Nephron progenitor cell (in vitro differentiated cells): ENCODE data around the gene PRKCQ.

ENCODE experiments used
- DNase-seq: peaks from one replicate; pipeline ENCODE4 v3.0.0; 2021
- H3K27ac Mint-ChIP-seq: 2 replicates; pipeline ENCODE4 v1.8.0; 2021; ENCODE audit warnings: mild to moderate bottlenecking, moderate library complexity, mixed read lengths
- H3K27me3 Mint-ChIP-seq: 2 replicates; pipeline ENCODE4 v1.8.0; 2021; ENCODE audit warnings: mild to moderate bottlenecking, low read depth, mixed read lengths; ENCODE audit not compliant: poor library complexity
- H3K36me3 Mint-ChIP-seq: 2 replicates; pipeline ENCODE4 v1.8.0; 2021; ENCODE audit warnings: low read depth, mixed read lengths
- H3K4me1 Mint-ChIP-seq: 2 replicates; pipeline ENCODE4 v1.8.0; 2021; ENCODE audit warnings: mixed read lengths
- H3K4me3 Mint-ChIP-seq: 2 replicates; pipeline ENCODE4 v1.8.0; 2021; ENCODE audit warnings: mild to moderate bottlenecking, moderate library complexity, mixed read lengths
- H3K9me3 Mint-ChIP-seq: 2 replicates; pipeline ENCODE4 v1.8.0; 2021; ENCODE audit warnings: mild to moderate bottlenecking, moderate library complexity, mixed read lengths
- CTCF ChIP-seq: fragments of 200-600 bp; sonication (generic); IDR thresholded peaks from 2 replicates; pipeline ENCODE4 v1.5.0; 2021; ENCODE audit warnings: antibody characterized with exemption

The PRKCQ gene

DNA sequence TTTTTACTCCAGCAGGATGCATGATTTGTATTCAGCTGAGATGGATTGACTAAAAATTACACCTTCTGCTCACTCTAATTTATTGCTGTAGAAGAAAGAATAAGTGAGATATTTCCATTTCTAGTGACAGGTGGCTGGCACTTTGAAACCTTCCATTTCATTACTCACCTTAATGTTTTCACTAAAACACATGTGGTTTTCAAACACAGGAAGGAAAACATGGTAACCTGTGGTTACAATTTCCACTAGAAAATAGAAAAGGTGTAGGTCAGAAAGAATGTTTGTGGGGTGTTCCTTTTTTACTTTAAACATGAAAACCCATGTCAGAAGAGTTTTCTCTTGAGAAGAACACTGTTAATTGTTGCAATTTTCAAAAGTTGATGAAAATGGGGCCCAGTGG is 12.0 kb upstream of the PRKCQ start:
- DNase-seq = no peak
- H3K9me3 Mint-ChIP-seq = no peaks in the 10 kb centered on the region
- H3K27me3 Mint-ChIP-seq = peaks cover 5% of the 10 kb centered on the region
- peaks cover 9% of the 10 kb centered on the region for H3K36me3 Mint-ChIP-seq
- no peak overlapping the region for H3K27ac Mint-ChIP-seq
- no peaks in the 10 kb centered on the region for H3K4me1 Mint-ChIP-seq
- H3K4me3 Mint-ChIP-seq = no peak overlapping the region
- TF ChIP-seq CTCF = no peak

DNA sequence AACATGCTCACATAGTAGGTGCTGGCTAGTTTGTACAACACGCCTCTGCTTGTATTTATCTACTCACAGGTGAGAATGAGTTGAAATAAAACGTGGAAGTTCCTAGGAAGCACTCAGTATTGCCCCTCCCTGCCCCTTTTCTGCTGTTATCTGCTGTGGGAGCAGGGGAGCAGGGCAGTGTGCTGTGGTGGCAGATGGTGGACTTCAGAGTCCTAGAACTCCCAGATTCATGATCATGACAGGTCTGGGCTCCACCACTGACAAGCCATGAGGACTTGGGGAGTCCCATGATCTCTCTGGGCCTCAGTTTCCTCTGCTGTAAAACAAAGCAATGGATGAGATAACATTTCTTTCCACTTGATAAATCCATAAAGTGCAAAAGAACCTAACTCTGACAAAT is 11.6 kb upstream of the PRKCQ start:
- no peak for TF ChIP-seq CTCF
- no peak for DNase-seq
- H3K4me1 Mint-ChIP-seq = no peaks in the 10 kb centered on the region

DNA sequence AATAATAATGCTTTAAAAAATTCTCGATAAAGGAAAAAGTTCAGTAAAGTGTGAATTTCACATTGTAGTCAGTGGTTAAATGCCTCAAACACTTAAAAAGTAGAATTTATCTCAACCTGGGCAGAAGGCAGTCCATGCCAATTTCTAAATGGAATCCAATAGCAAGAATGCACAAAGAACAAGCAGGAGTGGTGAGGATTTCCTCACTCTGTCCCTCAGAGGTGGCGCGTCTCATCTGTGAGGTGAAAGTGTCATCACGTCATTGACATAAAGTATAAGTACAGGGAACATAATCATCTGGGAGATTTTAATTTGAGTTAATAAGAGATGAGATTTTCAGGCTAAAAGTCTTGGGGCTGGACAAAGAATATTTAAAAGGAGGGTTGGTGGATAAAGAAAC is 10.0 kb upstream of the PRKCQ start:
- H3K27me3 Mint-ChIP-seq = peaks cover 5% of the 10 kb centered on the region
- peaks cover 19% of the 10 kb centered on the region for H3K36me3 Mint-ChIP-seq
- no peak overlapping the region for H3K4me3 Mint-ChIP-seq
- no peak for DNase-seq
- H3K4me1 Mint-ChIP-seq = no peaks in the 10 kb centered on the region
- no peak overlapping the region for H3K27ac Mint-ChIP-seq
- TF ChIP-seq CTCF = no peak
- no peaks in the 10 kb centered on the region for H3K9me3 Mint-ChIP-seq

More for the DNA sequence above, 11.6 kb upstream of the PRKCQ start:
- Mint-ChIP-seq H3K9me3 (no peaks in the 10 kb centered on the region), H3K27ac (no peak overlapping the region), H3K36me3 (peaks cover 9% of the 10 kb centered on the region), H3K4me3 (no peak overlapping the region), H3K27me3 (peaks cover 5% of the 10 kb centered on the region)

DNA sequence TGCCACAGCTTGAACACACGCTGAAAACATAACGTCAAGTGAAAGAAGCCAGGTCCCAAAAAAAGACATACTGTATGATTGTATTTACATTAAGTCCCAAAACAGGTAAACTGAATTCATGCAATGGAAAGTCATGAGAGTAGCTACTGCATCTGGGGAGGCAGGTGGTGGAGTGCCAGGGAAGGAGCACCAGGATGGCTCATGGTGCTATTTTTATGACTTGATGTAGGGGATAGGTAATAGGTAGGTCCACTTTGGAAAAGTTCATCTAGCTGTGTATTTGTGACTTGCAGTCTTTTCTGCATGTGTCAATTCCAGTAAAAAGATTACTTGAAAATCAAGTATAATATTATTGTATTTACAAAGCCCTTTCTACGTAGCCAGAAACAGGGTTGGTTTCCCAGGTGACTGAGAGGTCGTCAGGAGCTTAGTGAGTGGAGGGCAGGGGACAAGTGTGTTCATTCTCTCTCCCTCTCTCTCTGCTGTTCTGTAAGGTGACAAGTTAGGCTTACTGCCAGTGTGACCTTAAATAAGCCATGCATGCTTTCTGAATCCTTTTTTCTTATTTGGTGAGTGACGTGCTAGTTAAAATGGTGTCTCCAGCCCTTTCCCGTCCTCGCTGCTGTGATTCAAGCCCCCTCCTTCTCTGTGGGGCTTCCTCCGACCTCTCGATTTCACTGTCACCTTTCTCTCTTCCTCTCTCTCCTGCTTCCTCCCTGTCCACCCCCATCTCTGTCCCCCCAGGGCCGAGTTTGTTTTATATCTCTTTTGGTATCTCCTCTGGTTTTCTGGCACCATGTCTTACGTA is 9.4 kb upstream of the PRKCQ start:
- H3K36me3 Mint-ChIP-seq = peaks cover 25% of the 10 kb centered on the region
- peaks cover 5% of the 10 kb centered on the region for H3K27me3 Mint-ChIP-seq
- H3K4me1 Mint-ChIP-seq = no peaks in the 10 kb centered on the region
- DNase-seq = no peak
- H3K4me3 Mint-ChIP-seq = no peak overlapping the region
- no peak overlapping the region for H3K27ac Mint-ChIP-seq
- TF ChIP-seq CTCF = no peak
- no peaks in the 10 kb centered on the region for H3K9me3 Mint-ChIP-seq

DNA sequence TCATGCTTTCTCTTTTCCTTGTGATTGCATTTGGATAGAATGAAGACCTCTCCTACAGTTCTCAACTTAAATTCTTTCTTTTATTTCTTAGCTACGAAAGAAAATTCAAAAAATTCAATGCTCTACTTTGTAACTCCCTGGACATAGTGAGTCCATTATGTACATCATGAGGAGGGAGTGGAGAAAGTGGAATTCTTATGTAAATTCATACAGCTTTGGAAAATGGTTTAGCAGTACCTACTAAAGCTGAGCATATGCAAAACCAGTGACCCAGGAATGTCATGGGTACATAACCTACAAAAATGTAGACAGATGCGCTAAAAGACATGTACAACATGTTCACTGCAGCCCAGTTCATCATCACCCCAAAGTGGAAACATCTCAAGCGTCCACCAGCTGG is 8.8 kb upstream of the PRKCQ start:
- H3K27me3 Mint-ChIP-seq = peaks cover 5% of the 10 kb centered on the region
- no peaks in the 10 kb centered on the region for H3K9me3 Mint-ChIP-seq
- H3K27ac Mint-ChIP-seq = no peak overlapping the region
- H3K4me1 Mint-ChIP-seq = no peaks in the 10 kb centered on the region
- no peak for DNase-seq
- TF ChIP-seq CTCF = no peak
- H3K36me3 Mint-ChIP-seq = peaks cover 31% of the 10 kb centered on the region
- no peak overlapping the region for H3K4me3 Mint-ChIP-seq

DNA sequence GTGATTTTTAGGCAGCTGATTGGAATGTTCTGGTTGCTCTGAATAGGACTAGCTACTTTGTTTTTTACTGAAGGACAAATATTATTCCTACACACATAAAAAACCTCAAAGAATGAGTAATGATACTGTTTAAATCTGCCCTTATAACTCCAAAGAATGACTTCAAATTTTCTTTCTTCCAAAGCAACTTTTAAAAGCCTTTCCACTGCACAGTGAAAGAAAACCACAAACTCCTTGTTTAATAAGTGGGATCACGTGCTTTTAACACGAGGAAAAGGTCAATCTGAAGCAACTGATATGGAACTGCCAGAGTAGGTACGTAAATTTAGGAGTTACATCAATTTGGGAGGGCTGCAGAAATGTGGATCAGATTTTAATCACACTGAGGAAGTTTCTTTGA is 8.0 kb upstream of the PRKCQ start:
- no peaks in the 10 kb centered on the region for H3K27me3 Mint-ChIP-seq
- DNase-seq = no peak
- H3K9me3 Mint-ChIP-seq = no peaks in the 10 kb centered on the region
- peaks cover 38% of the 10 kb centered on the region for H3K36me3 Mint-ChIP-seq
- H3K4me3 Mint-ChIP-seq = no peak overlapping the region
- no peak overlapping the region for H3K27ac Mint-ChIP-seq
- no peak for TF ChIP-seq CTCF
- no peaks in the 10 kb centered on the region for H3K4me1 Mint-ChIP-seq
